ENCODE measurements around the gene BABAM2.

The BABAM2 gene

GRCh38 chr2:28294451-28294850 lies 403.9 kb downstream of the BABAM2 start:
- Histone ChIP-seq H3K36me3 (no peaks in the 10 kb centered on the region), H3K4me3 (ENCODE audit: low read depth, low read length) (no peak overlapping the region), H3K9me3 (ENCODE audit: severe bottlenecking) (no peaks in the 10 kb centered on the region), H3K27me3 (ENCODE audit: insufficient read depth, low read depth, severe bottlenecking) (no peaks in the 10 kb centered on the region), H3K27ac (no peak overlapping the region)
- TF ChIP-seq CTCF (IDR thresholded peaks at IDR 0.05; ENCODE audit: low read depth, low read length) = no peak
- DNase-seq = no peak

GRCh38 chr2:28296243-28296642 lies 405.7 kb downstream of the BABAM2 start:
- Histone ChIP-seq H3K36me3 (no peaks in the 10 kb centered on the region), H3K27me3 (ENCODE audit: insufficient read depth, low read depth, severe bottlenecking) (no peaks in the 10 kb centered on the region), H3K4me3 (ENCODE audit: low read depth, low read length) (no peak overlapping the region), H3K27ac (no peak overlapping the region), H3K9me3 (ENCODE audit: severe bottlenecking) (no peaks in the 10 kb centered on the region)
- DNase-seq = no peak
- no peak for TF ChIP-seq CTCF (IDR thresholded peaks at IDR 0.05; ENCODE audit: low read depth, low read length)

- Histone ChIP-seq H3K36me3 (no peaks in the 10 kb centered on the region), H3K4me3 (ENCODE audit: low read depth, low read length) (no peak overlapping the region), H3K9me3 (ENCODE audit: severe bottlenecking) (no peaks in the 10 kb centered on the region), H3K27me3 (ENCODE audit: insufficient read depth, low read depth, severe bottlenecking) (no peaks in the 10 kb centered on the region), H3K27ac (no peak overlapping the region)
- no peak for DNase-seq
- no peak for TF ChIP-seq CTCF (IDR thresholded peaks at IDR 0.05; ENCODE audit: low read depth, low read length)
Measured at GRCh38 chr2:28296904-28297303, 406.4 kb downstream of the BABAM2 start.

- no peak for TF ChIP-seq CTCF (IDR thresholded peaks at IDR 0.05; ENCODE audit: low read depth, low read length)
- Histone ChIP-seq H3K4me3 (ENCODE audit: low read depth, low read length) (no peak overlapping the region), H3K9me3 (ENCODE audit: severe bottlenecking) (no peaks in the 10 kb centered on the region), H3K27ac (no peak overlapping the region), H3K36me3 (no peaks in the 10 kb centered on the region), H3K27me3 (ENCODE audit: insufficient read depth, low read depth, severe bottlenecking) (no peaks in the 10 kb centered on the region)
- no peak for DNase-seq
Measured at GRCh38 chr2:28297531-28297930, 407.0 kb downstream of the BABAM2 start.

- DNase-seq = no peak
- Histone ChIP-seq H3K4me3 (ENCODE audit: low read depth, low read length) (no peak overlapping the region), H3K27ac (no peak overlapping the region)
Measured at GRCh38 chr2:28298406-28298805, 407.9 kb downstream of the BABAM2 start.

More at GRCh38 chr2:28298406-28298805, 407.9 kb downstream of the BABAM2 start:
- Histone ChIP-seq H3K9me3 (ENCODE audit: severe bottlenecking) (no peaks in the 10 kb centered on the region), H3K27me3 (ENCODE audit: insufficient read depth, low read depth, severe bottlenecking) (no peaks in the 10 kb centered on the region), H3K36me3 (no peaks in the 10 kb centered on the region)
- no peak for TF ChIP-seq CTCF (IDR thresholded peaks at IDR 0.05; ENCODE audit: low read depth, low read length)

Data from WERI-Rb-1 (cell line).